Neutrophil (primary cell): Measurements from ENCODE around the gene POLR2I.

ENCODE experiments used
- H3K27ac ChIP-seq: fragments of 200-600 bp; sonication (generic); 2 replicates; pipeline ENCODE4 v1.5.1; 2016; ENCODE audit warnings: mild to moderate bottlenecking, moderate library complexity
- H3K27me3 ChIP-seq: fragments of 200-600 bp; sonication (generic); 2 replicates; pipeline ENCODE4 v1.6.0; 2016; ENCODE audit warnings: mild to moderate bottlenecking
- H3K36me3 ChIP-seq: fragments of 200-600 bp; sonication (generic); 2 replicates; pipeline ENCODE4 v1.5.1; 2017
- H3K4me1 ChIP-seq, 2 experiments: fragments of 200-600 bp in 1 of 2; sonication (generic) in 1 of 2; 1 replicate in 1 of 2; 2 replicates in 1 of 2; pipeline versions ENCODE4 v1.5.1 to v1.6.1; 2013 to 2016; ENCODE audit warnings: low read depth in 1 of 2, low read length in 1 of 2, mild to moderate bottlenecking in 1 of 2, moderate library complexity in 1 of 2; ENCODE audit not compliant: control insufficient read depth in 1 of 2, insufficient read depth in 1 of 2
- H3K4me3 ChIP-seq, 2 experiments: fragments of 200-600 bp in 1 of 2; sonication (generic) in 1 of 2; 1 replicate in 1 of 2; 2 replicates in 1 of 2; pipeline ENCODE4 v1.5.1; 2013 to 2016; ENCODE audit warnings: low read depth in 1 of 2, low read length in 1 of 2, mild to moderate bottlenecking in 1 of 2, moderate library complexity in 1 of 2
- H3K9me3 ChIP-seq: fragments of 200-600 bp; sonication (generic); 2 replicates; pipeline ENCODE4 v1.5.1; 2016
- CTCF ChIP-seq: fragments of 200-600 bp; sonication (generic); IDR thresholded peaks from 2 replicates; pipeline ENCODE4 v1.5.1; 2016; ENCODE audit warnings: antibody characterized with exemption

Gene POLR2I

GRCh38 chr19:36121486-36122124 is 6.9 kb upstream of the POLR2I start:
- H3K36me3 ChIP-seq, result peaks cover 88% of the 10 kb centered on the region
- no peak for TF ChIP-seq CTCF
- H3K4me3 ChIP-seq, result no peak overlapping the region

GRCh38 chr19:36120984-36121358 is 6.3 kb upstream of the POLR2I start:
- H3K27ac ChIP-seq, result no peak overlapping the region
- H3K4me1 ChIP-seq, result peaks cover 10 to 11% of the 10 kb centered on the region in 2 experiments
- H3K27me3 ChIP-seq, result no peaks in the 10 kb centered on the region
- peaks cover 86% of the 10 kb centered on the region for H3K36me3 ChIP-seq
- H3K9me3 ChIP-seq, result no peaks in the 10 kb centered on the region
- TF ChIP-seq CTCF, result no peak
- H3K4me3 ChIP-seq, result no peak overlapping the region

More at GRCh38 chr19:36121486-36122124, 6.9 kb upstream of the POLR2I start:
- Histone ChIP-seq H3K9me3 (no peaks in the 10 kb centered on the region), H3K27ac (no peak overlapping the region), H3K4me1 (peaks cover 3 to 5% of the 10 kb centered on the region in 2 experiments), H3K27me3 (no peaks in the 10 kb centered on the region)

- no peak overlapping the region for H3K4me3 ChIP-seq
- peaks cover 14 to 16% of the 10 kb centered on the region in 2 experiments for H3K4me1 ChIP-seq
- no peak for TF ChIP-seq CTCF
- no peaks in the 10 kb centered on the region for H3K27me3 ChIP-seq
- no peak overlapping the region for H3K27ac ChIP-seq
- H3K36me3 ChIP-seq, result peaks cover 80% of the 10 kb centered on the region
- H3K9me3 ChIP-seq, result no peaks in the 10 kb centered on the region
Measured at GRCh38 chr19:36120092-36120983, 5.7 kb upstream of the POLR2I start.

GRCh38 chr19:36116344-36116637 is 1.6 kb upstream of the POLR2I start:
- Histone ChIP-seq H3K4me1 (peaks cover 27 to 32% of the 10 kb centered on the region in 2 experiments), H3K9me3 (no peaks in the 10 kb centered on the region)

More at GRCh38 chr19:36116344-36116637, 1.6 kb upstream of the POLR2I start:
- TF ChIP-seq CTCF, result no peak
- H3K4me3 ChIP-seq, result peak overlapping the region; percentile 89 to 93
- peak overlapping the region; percentile 81 for H3K27ac ChIP-seq
- H3K27me3 ChIP-seq, result no peaks in the 10 kb centered on the region
- H3K36me3 ChIP-seq, result peaks cover 55% of the 10 kb centered on the region
